Astrocyte of the spinal cord (primary cell): Measurements from ENCODE around the gene PAWR.
"Not testable (repeated sequence)": the region's sequence is repeated elsewhere in the genome, so short reads cannot be mapped to it uniquely, and the experiment has no call there.

Source experiments
- DNase-seq: peaks from one replicate; pipeline ENCODE4 v3.0.0; 2011; ENCODE audit warnings: low read depth, low spot score
- H3K4me3 ChIP-seq: 2 replicates; pipeline ENCODE4 v1.5.1; 2011; ENCODE audit warnings: low read depth, mild to moderate bottlenecking, low read length, moderate library complexity
- in situ Hi-C: cut with HindIII; loops from 2 replicates; pipeline ENCODE4 v1.10.0; 2017; ENCODE audit warnings: low sequenced_read_pairs
- TF ChIP-seq, protein P1 (sequence below): IDR thresholded peaks from 2 replicates; pipeline ENCODE4 v1.5.1; 2012; ENCODE audit warnings: low read depth, mild to moderate bottlenecking, low read length, inconsistent platforms

The PAWR gene

DNA sequence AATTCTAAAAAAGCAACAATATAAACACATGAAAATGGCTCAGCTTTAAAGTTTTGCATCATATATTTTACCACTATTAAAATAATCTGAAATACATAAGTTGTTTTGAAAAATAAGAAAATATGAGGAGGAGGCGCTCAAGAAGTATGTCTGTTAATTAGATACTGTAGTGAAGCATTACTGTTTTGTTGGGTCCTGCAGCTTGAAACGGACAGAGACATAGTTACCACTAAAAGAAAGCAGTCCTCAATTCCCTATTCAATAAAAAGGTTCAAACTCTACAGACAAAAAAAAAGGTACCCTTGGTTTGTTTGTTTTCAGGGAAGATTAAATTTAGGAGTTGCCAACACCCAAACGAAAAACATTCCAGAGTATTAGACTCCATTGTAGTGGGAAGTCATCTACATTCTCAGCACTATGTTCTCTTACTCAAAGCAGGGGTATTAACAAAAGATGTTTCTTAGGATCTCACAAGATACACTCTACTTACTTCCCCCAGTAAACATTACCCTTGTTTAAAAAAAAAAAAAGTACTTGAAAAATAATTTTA, 3.0 kb downstream of the PAWR start:
- H3K4me3 ChIP-seq = peak overlapping the region; percentile 93
- in situ Hi-C loops = no loop called here
- TF ChIP-seq, protein P1, sequence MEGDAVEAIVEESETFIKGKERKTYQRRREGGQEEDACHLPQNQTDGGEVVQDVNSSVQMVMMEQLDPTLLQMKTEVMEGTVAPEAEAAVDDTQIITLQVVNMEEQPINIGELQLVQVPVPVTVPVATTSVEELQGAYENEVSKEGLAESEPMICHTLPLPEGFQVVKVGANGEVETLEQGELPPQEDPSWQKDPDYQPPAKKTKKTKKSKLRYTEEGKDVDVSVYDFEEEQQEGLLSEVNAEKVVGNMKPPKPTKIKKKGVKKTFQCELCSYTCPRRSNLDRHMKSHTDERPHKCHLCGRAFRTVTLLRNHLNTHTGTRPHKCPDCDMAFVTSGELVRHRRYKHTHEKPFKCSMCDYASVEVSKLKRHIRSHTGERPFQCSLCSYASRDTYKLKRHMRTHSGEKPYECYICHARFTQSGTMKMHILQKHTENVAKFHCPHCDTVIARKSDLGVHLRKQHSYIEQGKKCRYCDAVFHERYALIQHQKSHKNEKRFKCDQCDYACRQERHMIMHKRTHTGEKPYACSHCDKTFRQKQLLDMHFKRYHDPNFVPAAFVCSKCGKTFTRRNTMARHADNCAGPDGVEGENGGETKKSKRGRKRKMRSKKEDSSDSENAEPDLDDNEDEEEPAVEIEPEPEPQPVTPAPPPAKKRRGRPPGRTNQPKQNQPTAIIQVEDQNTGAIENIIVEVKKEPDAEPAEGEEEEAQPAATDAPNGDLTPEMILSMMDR = no peak
- peak; percentile 43 for DNase-seq

DNA sequence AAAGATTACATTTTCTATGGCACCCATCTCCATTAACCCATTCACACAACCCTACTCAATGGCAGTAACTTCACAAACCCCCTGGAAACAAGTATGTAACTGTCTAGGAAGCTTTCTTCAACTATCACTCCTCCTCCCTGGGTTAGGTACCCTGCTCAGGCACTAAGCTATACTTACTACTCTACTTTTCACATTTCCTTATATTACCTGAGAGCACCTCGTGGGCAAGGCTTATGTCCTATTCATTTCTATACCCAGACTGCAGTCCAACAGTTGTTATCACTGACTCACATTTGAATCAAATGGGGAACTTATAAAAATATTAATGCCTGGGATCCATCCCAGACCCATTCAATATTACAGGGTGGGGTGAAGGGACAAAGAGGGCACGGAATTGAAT, 4.6 kb downstream of the PAWR start:
- H3K4me3 ChIP-seq = no peak overlapping the region
- DNase-seq = no peak
- TF ChIP-seq, protein P1 = no peak
- in situ Hi-C loops = no loop called here

DNA sequence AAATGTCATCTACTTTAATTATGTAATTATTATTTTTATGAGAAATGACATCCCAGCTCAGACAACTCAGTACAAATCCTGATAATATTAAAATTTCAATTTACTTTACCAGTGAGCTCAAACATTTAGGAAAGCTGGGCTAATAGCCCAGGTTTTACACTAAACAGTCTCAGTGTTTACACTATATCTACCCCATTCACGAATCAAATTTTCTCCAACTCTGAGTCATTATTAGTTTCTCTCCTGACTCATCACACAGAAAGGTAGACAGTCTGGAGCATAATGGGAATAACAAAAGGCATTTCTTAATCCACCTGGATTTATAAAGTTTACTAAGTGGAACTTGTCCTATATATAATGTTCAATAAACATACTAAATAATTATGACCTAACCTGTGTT, 5.7 kb downstream of the PAWR start:
- DNase-seq = peak; percentile 76
- H3K4me3 ChIP-seq = no peak overlapping the region
- TF ChIP-seq, protein P1 = no peak
- in situ Hi-C loops = no loop called here

DNA sequence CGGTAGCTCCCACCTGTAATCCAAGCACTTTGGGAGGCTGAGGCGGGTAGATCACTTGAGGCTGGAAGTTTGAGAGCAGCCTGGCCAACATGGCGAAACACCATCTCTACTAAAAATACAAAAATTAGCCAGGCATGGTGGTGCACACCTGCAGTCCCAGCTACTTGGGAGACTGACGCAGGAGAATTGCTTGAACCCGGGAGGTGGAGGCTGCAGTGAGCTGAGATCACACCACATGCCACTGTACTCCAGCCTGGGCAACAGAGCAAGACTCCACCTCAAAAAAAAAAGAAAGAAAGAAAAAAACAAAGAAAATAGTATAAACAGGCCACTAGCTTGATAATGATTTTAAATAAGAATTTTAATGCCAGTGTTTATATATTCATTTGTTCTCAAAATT, 6.4 kb downstream of the PAWR start:
- in situ Hi-C loops, H3K4me3 ChIP-seq, DNase-seq: not testable (repeated sequence)

DNA sequence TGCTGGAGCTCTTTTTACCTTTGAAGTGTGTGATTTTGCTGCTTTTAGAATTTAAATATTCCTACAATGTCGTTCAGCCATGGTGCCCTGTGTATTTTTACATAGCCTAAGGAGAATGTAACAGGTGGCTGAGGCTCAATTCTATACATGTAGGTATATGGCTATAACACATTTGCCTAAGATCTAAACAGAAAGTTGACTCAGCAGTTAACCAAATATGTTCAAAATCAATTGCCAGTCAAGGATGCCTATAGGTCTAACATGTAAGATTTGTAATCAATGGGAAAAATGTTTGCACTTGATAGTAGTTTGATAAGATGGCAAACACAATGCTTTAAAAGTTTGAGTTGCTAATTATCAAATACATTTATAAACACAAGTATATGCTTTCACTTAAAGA, 8.2 kb downstream of the PAWR start:
- no peak overlapping the region for H3K4me3 ChIP-seq
- no peak for DNase-seq
- in situ Hi-C loops = no loop called here
- TF ChIP-seq, protein P1 = no peak

DNA sequence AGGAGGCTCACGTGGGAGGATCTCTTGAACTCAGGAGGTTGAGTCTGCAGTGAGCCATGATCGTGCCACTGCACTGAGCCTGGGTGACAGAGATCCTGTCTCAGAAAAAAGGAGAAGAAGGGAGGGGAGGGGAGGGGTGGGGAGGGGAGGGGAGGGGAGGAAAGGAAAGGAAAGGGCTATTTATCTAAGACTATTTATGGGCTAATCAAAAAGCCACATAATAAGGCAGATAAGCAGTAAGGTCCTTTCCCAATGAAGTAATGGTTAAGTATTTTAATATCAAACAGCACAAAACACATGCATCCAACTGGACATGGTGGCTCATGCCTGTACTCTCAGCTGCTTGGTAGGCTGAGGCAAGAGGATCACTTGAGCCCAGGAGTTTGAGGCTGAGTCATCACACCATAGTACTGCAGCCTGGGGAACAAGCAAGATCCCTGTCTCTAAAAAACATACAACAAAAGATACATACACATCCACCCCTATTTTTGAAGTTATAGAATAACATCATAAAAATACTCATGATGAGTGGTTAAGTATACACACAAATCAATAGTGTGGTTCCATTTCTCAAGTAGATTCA, 9.7 kb downstream of the PAWR start:
- H3K4me3 ChIP-seq = no peak overlapping the region
- TF ChIP-seq, protein P1 = no peak
- in situ Hi-C loops = no loop called here
- DNase-seq = peak; percentile 71

DNA sequence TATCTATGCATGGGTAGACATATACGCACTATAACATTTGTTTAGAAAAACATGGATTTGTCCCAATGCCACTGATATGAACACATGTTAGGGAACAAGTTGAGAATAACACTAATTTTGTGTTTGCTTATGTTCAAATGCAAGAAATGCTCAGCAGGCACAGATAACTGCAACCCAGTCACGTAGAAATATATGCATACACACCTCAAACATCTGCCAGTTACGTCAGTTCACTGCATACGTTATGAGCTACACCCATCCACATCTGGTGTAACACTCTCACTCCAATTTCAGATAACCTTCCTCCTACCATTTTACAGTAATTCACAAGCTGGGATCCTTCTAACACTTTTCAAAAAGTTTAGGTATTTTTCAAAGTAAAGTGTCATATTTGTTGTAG, 10.7 kb downstream of the PAWR start:
- DNase-seq = no peak
- no peak overlapping the region for H3K4me3 ChIP-seq
- in situ Hi-C loops = no loop called here
- TF ChIP-seq, protein P1 = no peak
